ENCODE measurements around the gene GRM7.

DNA sequence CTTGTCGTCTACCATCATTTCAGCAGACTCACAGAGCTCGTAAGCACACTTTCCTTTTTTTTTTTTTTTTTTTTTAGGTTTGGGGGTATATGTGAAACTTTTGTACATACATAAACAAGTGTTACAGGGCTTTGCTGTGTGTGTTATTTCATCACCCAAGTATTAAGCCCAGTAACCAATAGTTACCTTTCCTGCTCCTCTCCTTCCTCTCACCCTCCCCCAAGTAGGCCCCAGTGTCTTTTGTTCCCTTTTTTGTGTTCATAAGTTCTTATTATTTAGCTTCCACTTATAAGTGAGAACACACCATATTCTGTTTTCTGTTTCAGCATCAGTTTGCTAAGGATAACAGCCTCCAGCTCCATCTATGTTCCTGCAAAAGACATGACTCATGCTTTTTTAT is 746.8 kb downstream of the GRM7 start:
- TF ChIP-seq, protein P1, sequence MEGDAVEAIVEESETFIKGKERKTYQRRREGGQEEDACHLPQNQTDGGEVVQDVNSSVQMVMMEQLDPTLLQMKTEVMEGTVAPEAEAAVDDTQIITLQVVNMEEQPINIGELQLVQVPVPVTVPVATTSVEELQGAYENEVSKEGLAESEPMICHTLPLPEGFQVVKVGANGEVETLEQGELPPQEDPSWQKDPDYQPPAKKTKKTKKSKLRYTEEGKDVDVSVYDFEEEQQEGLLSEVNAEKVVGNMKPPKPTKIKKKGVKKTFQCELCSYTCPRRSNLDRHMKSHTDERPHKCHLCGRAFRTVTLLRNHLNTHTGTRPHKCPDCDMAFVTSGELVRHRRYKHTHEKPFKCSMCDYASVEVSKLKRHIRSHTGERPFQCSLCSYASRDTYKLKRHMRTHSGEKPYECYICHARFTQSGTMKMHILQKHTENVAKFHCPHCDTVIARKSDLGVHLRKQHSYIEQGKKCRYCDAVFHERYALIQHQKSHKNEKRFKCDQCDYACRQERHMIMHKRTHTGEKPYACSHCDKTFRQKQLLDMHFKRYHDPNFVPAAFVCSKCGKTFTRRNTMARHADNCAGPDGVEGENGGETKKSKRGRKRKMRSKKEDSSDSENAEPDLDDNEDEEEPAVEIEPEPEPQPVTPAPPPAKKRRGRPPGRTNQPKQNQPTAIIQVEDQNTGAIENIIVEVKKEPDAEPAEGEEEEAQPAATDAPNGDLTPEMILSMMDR (IDR thresholded peaks at IDR 0.05; ENCODE audit: insufficient read depth, low read length): no peak
- TF ChIP-seq POLR2AphosphoS5 (IDR thresholded peaks at IDR 0.05; ENCODE audit: low read depth) (no peak), GABPA (IDR thresholded peaks at IDR 0.05; ENCODE audit: low read depth) (no peak), SPI1 (IDR thresholded peaks at IDR 0.05; ENCODE audit: borderline replicate concordance, low read depth) (no peak)
- TF ChIP-seq, protein P2, sequence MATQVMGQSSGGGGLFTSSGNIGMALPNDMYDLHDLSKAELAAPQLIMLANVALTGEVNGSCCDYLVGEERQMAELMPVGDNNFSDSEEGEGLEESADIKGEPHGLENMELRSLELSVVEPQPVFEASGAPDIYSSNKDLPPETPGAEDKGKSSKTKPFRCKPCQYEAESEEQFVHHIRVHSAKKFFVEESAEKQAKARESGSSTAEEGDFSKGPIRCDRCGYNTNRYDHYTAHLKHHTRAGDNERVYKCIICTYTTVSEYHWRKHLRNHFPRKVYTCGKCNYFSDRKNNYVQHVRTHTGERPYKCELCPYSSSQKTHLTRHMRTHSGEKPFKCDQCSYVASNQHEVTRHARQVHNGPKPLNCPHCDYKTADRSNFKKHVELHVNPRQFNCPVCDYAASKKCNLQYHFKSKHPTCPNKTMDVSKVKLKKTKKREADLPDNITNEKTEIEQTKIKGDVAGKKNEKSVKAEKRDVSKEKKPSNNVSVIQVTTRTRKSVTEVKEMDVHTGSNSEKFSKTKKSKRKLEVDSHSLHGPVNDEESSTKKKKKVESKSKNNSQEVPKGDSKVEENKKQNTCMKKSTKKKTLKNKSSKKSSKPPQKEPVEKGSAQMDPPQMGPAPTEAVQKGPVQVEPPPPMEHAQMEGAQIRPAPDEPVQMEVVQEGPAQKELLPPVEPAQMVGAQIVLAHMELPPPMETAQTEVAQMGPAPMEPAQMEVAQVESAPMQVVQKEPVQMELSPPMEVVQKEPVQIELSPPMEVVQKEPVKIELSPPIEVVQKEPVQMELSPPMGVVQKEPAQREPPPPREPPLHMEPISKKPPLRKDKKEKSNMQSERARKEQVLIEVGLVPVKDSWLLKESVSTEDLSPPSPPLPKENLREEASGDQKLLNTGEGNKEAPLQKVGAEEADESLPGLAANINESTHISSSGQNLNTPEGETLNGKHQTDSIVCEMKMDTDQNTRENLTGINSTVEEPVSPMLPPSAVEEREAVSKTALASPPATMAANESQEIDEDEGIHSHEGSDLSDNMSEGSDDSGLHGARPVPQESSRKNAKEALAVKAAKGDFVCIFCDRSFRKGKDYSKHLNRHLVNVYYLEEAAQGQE (IDR thresholded peaks at IDR 0.05; ENCODE audit: insufficient replicate concordance, low read depth): no peak

Data from HL-60 (cell line).